ENCODE data around the gene GCLC.

The GCLC gene

GRCh38 chr6:53461041-53461656 is 83.8 kb downstream of the GCLC start:
- in situ Hi-C loops (cut with MboI; ENCODE audit: low sequenced_read_pairs), result no loop called here

DNA sequence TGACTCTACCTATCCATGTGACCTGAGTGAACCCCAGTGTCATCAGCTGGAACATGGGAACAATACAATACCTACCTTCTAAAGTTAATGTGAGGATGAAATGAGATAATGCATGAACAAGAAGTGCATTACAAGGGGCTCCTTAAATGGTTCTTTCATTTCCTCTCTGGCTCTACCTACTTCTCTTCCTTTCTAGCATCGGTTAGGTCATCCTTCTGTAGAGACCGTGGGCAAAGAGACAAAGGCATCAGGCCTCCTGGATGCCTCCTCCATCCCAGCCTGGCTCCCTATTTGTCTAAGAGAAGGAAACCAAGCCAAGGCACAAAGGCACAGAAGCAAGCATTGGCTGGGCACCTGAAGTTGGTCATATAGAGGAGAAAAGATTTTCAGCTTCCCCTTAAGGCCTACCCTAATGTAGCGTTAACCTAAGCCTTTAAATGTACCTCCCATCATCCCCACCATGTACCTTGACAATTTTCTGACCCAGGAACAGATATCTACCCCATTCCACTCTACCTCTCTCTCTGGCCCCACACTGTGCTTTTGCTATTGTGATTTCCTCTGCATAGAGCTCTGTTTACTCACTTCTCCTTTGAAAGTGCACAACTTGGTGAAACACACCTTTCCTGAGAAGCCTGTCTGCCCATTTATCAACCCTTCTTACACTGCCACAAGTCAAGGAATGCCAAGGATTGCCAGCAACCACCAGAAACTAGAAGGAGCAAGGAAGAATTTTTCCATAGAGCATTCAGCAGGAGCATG is 86.6 kb downstream of the GCLC start:
- in situ Hi-C loops (cut with MboI; ENCODE audit: low sequenced_read_pairs), result no loop called here

- in situ Hi-C loops (cut with MboI; ENCODE audit: low sequenced_read_pairs), result no loop called here
Measured at GRCh38 chr6:53456809-53457208, 88.1 kb downstream of the GCLC start.

GRCh38 chr6:53455678-53456077 is 89.2 kb downstream of the GCLC start:
- in situ Hi-C loops (cut with MboI; ENCODE audit: low sequenced_read_pairs), result no loop called here

- in situ Hi-C loops (cut with MboI; ENCODE audit: low sequenced_read_pairs), result no loop called here
Measured at GRCh38 chr6:53451165-53451564, 93.7 kb downstream of the GCLC start.

GRCh38 chr6:53447865-53448264 is 97.0 kb downstream of the GCLC start:
- in situ Hi-C loops (cut with MboI; ENCODE audit: low sequenced_read_pairs), result no loop called here
